Activated gamma-delta T cell treated with anti-CD3 and anti-CD28 coated beads, Interleukin-2, amount 50 U/mL, for 16 hours (primary cell): Measurements from ENCODE around the gene ATXN7.

Experiments
- DNase-seq: peaks from one replicate; pipeline ENCODE4 v3.0.0-alpha.2; 2020; ENCODE audit warnings: low read depth

The ATXN7 gene

GRCh38 chr3:63863150-63864007, at the start of gene ATXN7, which contains the start of gene THOC7:
ATXN7 (plus strand) TSS chr3:63863867; CDS start chr3:63912599, 48,732 bp downstream.
THOC7 (minus strand) TSS chr3:63863805; CDS start chr3:63863790, 15 bp downstream.
- DNase-seq, result peak; percentile 52

GRCh38 chr3:63814237-63814636, 49.4 kb upstream of the ATXN7 start:
- no peak for DNase-seq

GRCh38 chr3:63817225-63817624, 46.4 kb upstream of the ATXN7 start:
- no peak for DNase-seq

GRCh38 chr3:63818282-63819150, 45.2 kb upstream of the ATXN7 start:
- peak; percentile 34 for DNase-seq

- DNase-seq, result no peak
Measured at GRCh38 chr3:63819151-63819398, 44.6 kb upstream of the ATXN7 start, which contains the start of gene C3orf49. C3orf49 (plus strand) TSS chr3:63819299; CDS start chr3:63819472, 173 bp downstream.

- DNase-seq, result no peak
Measured at GRCh38 chr3:63824309-63824708, 39.4 kb upstream of the ATXN7 start.

- DNase-seq, result no peak
Measured at GRCh38 chr3:63830526-63830925, 33.1 kb upstream of the ATXN7 start.

GRCh38 chr3:63832395-63832794, 31.3 kb upstream of the ATXN7 start:
- DNase-seq, result no peak

- DNase-seq, result no peak
Measured at GRCh38 chr3:63841704-63842103, 22.0 kb upstream of the ATXN7 start.

- no peak for DNase-seq
Measured at GRCh38 chr3:63842127-63842526, 21.5 kb upstream of the ATXN7 start.

GRCh38 chr3:63845215-63845614, 18.5 kb upstream of the ATXN7 start:
- DNase-seq, result no peak

GRCh38 chr3:63847718-63848450, 15.8 kb upstream of the ATXN7 start:
- no peak for DNase-seq

GRCh38 chr3:63849175-63849574, 14.5 kb upstream of the ATXN7 start:
- DNase-seq, result no peak

- DNase-seq, result no peak
Measured at GRCh38 chr3:63851287-63851686, 12.4 kb upstream of the ATXN7 start.

GRCh38 chr3:63853106-63853505, 10.6 kb upstream of the ATXN7 start:
- no peak for DNase-seq

GRCh38 chr3:63855333-63855940, 8.2 kb upstream of the ATXN7 start:
- DNase-seq, result no peak

GRCh38 chr3:63857311-63857710, 6.4 kb upstream of the ATXN7 start:
- DNase-seq, result no peak

- DNase-seq, result no peak
Measured at GRCh38 chr3:63860776-63861175, 2.9 kb upstream of the ATXN7 start.

GRCh38 chr3:63861306-63861705, 2.4 kb upstream of the ATXN7 start:
- no peak for DNase-seq

GRCh38 chr3:63862804-63863149, 890 bp upstream of the ATXN7 start:
- DNase-seq, result no peak

- peak; percentile 35 for DNase-seq
Measured at GRCh38 chr3:63864008-63864964, 619 bp downstream of the ATXN7 start.
